ENCODE results near the gene GRB7. TPM values are rescaled to one million over a fixed set of nuclear protein-coding genes. Genes with fewer than 3 reads are reported as not detected.
A peak's percentile ranks its signal among the peaks of the same experiment; 100 is the strongest.

GRB7 gene
- total and polyA plus RNA-seq, 9 of the 15 experiments (the other 6 are each of a cell fraction or from before 2014, with no cell fraction given): 0.04 to 6.2 (median 2.2) TPM

DNA sequence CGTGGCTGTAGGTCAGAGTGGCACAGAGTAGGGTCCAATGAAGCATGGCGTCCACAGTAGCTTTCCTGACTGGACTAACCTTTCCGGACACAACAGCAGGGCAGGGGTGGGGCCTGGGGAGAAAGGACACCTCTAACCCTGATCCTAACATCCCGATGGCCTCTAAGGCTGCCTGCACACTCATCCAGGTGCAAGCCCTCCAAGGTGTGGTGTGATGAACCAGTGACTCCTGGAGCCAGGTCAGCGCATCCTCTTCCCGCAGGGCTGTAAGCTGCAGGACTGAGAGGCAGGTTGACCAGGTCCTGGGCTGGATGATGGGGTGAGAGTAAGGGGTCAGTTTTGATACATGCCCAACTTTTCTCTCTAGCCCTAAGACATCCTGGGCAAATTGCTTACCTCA is 41.0 kb upstream of the GRB7 start:
- TF ChIP-seq SREBF2 (CRISPR knock-in tag; IDR thresholded peaks at IDR 0.05) (no peak), ERF (CRISPR knock-in tag; IDR thresholded peaks at IDR 0.05) (no peak), ZBTB8A (IDR thresholded peaks at IDR 0.05; ENCODE audit: partially characterized antibody) (no peak), KDM1A (IDR thresholded peaks at IDR 0.05) (no peak), POLR3A (IDR thresholded peaks at IDR 0.05; ENCODE audit: borderline replicate concordance, extremely low read depth, insufficient read depth, insufficient read length) (no peak), ZNF274 (IDR thresholded peaks at IDR 0.05; ENCODE audit: borderline replicate concordance, low read depth, low read length) (no peak), RCOR1 (IDR thresholded peaks at IDR 0.05; ENCODE audit: borderline replicate concordance in 1 of 2, low read depth in 2 of 2, low read length in 2 of 2) (no peak), MXI1 (IDR thresholded peaks at IDR 0.05; ENCODE audit: low read depth, low read length) (no peak)
- TF ChIP-seq, protein P1, sequence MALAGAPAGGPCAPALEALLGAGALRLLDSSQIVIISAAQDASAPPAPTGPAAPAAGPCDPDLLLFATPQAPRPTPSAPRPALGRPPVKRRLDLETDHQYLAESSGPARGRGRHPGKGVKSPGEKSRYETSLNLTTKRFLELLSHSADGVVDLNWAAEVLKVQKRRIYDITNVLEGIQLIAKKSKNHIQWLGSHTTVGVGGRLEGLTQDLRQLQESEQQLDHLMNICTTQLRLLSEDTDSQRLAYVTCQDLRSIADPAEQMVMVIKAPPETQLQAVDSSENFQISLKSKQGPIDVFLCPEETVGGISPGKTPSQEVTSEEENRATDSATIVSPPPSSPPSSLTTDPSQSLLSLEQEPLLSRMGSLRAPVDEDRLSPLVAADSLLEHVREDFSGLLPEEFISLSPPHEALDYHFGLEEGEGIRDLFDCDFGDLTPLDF (CRISPR knock-in tag; IDR thresholded peaks at IDR 0.05): no peak
- TF ChIP-seq, protein P2, sequence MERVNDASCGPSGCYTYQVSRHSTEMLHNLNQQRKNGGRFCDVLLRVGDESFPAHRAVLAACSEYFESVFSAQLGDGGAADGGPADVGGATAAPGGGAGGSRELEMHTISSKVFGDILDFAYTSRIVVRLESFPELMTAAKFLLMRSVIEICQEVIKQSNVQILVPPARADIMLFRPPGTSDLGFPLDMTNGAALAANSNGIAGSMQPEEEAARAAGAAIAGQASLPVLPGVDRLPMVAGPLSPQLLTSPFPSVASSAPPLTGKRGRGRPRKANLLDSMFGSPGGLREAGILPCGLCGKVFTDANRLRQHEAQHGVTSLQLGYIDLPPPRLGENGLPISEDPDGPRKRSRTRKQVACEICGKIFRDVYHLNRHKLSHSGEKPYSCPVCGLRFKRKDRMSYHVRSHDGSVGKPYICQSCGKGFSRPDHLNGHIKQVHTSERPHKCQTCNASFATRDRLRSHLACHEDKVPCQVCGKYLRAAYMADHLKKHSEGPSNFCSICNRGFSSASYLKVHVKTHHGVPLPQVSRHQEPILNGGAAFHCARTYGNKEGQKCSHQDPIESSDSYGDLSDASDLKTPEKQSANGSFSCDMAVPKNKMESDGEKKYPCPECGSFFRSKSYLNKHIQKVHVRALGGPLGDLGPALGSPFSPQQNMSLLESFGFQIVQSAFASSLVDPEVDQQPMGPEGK (CRISPR knock-in tag; IDR thresholded peaks at IDR 0.05; ENCODE audit: borderline replicate concordance): no peak

More for the DNA sequence above, 41.0 kb upstream of the GRB7 start:
- 43% methylated on average over 6 of the region's 6 CpGs for WGBS (ENCODE audit: insufficient coverage, low coverage, missing lambda C conversion rate)
- Histone ChIP-seq H3K9me3 (replicated peaks; ENCODE audit: control insufficient read depth, insufficient read depth, low read depth, low read length) (no peaks in the 10 kb centered on the region), H3K27me3 (ENCODE audit: control insufficient read depth in 2 of 2, insufficient read depth in 2 of 2, low read length in 2 of 2) (no peaks in the 10 kb centered on the region; a peak in 1 of 5 replicates), H3K27ac (ENCODE audit: extremely low read depth, low read depth, low read length) (no peak overlapping the region), H3K79me2 (ENCODE audit: control insufficient read depth, insufficient read depth, low read length) (no peaks in the 10 kb centered on the region), H3K9me1 (ENCODE audit: control insufficient read depth, insufficient read depth, low read length) (no peaks in the 10 kb centered on the region), H3K4me2 (ENCODE audit: insufficient read depth, low read length) (no peak overlapping the region), H2AFZ (ENCODE audit: low read depth, low read length) (no peak overlapping the region), H4K20me1 (replicated peaks; ENCODE audit: control insufficient read depth, insufficient read depth, low read length) (no peaks in the 10 kb centered on the region), H3K36me3 (ENCODE audit: control insufficient read depth, insufficient read depth, low read length) (no peaks in the 10 kb centered on the region; the same call in 2 of the 3 replicates), H3K4me1 (replicated peaks in 1 of 2; ENCODE audit: control insufficient read depth in 2 of 2, insufficient read depth in 2 of 2, low read length in 2 of 2) (peaks cover 0 to 16% of the 10 kb centered on the region in 2 experiments; a peak in 2 of 5 replicates), H3K9ac (ENCODE audit: insufficient read depth in 1 of 2, low read depth in 2 of 2, low read length in 2 of 2) (peak overlapping the region in 1 of 2 experiments; percentile 7; a peak in 1 of 4 replicates), H3K4me3 (no peak overlapping the region)
- intact Hi-C loops (cut with micrococcal nuclease) (no loop called here), in situ Hi-C loops (cut with MboI) (no loop called here)
- ATAC-seq (no peak), DNase-seq (ENCODE audit: extremely low read depth in 1 of 4, low spot score in 3 of 4) (no peak), FAIRE-seq (no peak)
- no TSS peak for BruUV-seq (replicated peaks)
- CTCF ChIA-PET (ENCODE audit: low intra/inter-chr PET ratio): no interaction called here
- POLR2A ChIA-PET: no interaction called here

Measured in K562 (cell line).